ENCODE results near the gene SRGAP1. TPM values are rescaled to one million over a fixed set of nuclear protein-coding genes. Genes with fewer than 3 reads are reported as not detected.

SRGAP1 gene
- total and polyA plus RNA-seq, 2 of the 4 experiments (the other 2 are of a cell fraction) = 10.0 to 10.2 TPM

GRCh38 chr12:63894132-63894531 lies 49.6 kb downstream of the SRGAP1 start:
- ATAC-seq (ENCODE audit: low read depth) (no peak), DNase-seq (no peak)
- TF ChIP-seq MAFK (IDR thresholded peaks at IDR 0.05; ENCODE audit: low read depth, low read length) (no peak), CEBPB (IDR thresholded peaks at IDR 0.05; ENCODE audit: low read depth, low read length) (0 out of 2 replicates have a peak, but pooled peaks have one; percentile 35), CHD1 (IDR thresholded peaks at IDR 0.05; ENCODE audit: low read depth, low read length) (no peak)
- dilution Hi-C loops (cut with HindIII; ENCODE audit: low sequenced_read_pairs, unreplicated experiment) = no loop called here
- Histone ChIP-seq H2AK9ac (replicated peaks; ENCODE audit: low read depth, low read length, poor library complexity) (no peak overlapping the region), H3K27ac (ENCODE audit: insufficient read depth, low read length) (no peak overlapping the region), H2BK5ac (ENCODE audit: low read depth, low read length, poor library complexity, severe bottlenecking) (no peak overlapping the region), H3K9me1 (ENCODE audit: insufficient read depth, low read length) (peaks cover 13% of the 10 kb centered on the region), H3K4me2 (ENCODE audit: low read depth, low read length) (no peak overlapping the region), H3K9me3 (ENCODE audit: control insufficient read depth, insufficient read depth, low read length) (no peaks in the 10 kb centered on the region), H3K18ac (ENCODE audit: low read depth, low read length) (no peak overlapping the region), H2AK5ac (ENCODE audit: low read depth, low read length) (no peak overlapping the region), H3K9ac (ENCODE audit: low read depth, low read length) (no peak overlapping the region), H4K91ac (ENCODE audit: insufficient read depth, low read depth, low read length) (no peak overlapping the region), H3K27me3 (ENCODE audit: control insufficient read depth, insufficient read depth, low read length) (no peaks in the 10 kb centered on the region), H4K8ac (ENCODE audit: low read depth in 2 of 2, low read length in 2 of 2) (no peak overlapping the region), H3K56ac (ENCODE audit: extremely low read depth, insufficient read depth, low read length) (no peak overlapping the region), H3K36me3 (ENCODE audit: control insufficient read depth, insufficient read depth, low read length) (peaks cover 6% of the 10 kb centered on the region; the same call in 1 of the 2 replicates), H3K4me1 (ENCODE audit: control insufficient read depth, insufficient read depth, low read length) (peaks cover 11% of the 10 kb centered on the region), H3K4ac (ENCODE audit: low read depth, low read length) (no peak overlapping the region), H2AFZ (replicated peaks; ENCODE audit: low read length, poor library complexity) (no peak overlapping the region), H4K20me1 (ENCODE audit: insufficient read depth, low read length) (peaks cover 73% of the 10 kb centered on the region), H3K79me1 (ENCODE audit: low read depth in 1 of 2, low read length in 2 of 2) (peaks cover 14 to 71% of the 10 kb centered on the region in 2 experiments), H3K23ac (ENCODE audit: low read depth, low read length) (no peak overlapping the region), H2BK120ac (ENCODE audit: low read depth, low read length) (no peak overlapping the region), H4K5ac (ENCODE audit: low read depth, low read length) (no peak overlapping the region), H2BK20ac (ENCODE audit: low read depth, low read length) (no peak overlapping the region), H3K4me3 (ENCODE audit: insufficient read depth, low read depth, low read length) (no peak overlapping the region), H3K14ac (replicated peaks; ENCODE audit: low read depth, low read length) (no peak overlapping the region), H2BK15ac (ENCODE audit: low read depth, low read length) (no peak overlapping the region)
- POLR2A ChIA-PET (ENCODE audit: unreplicated experiment) = no interaction called here
- CTCF ChIA-PET = no interaction called here
- in situ Hi-C loops (cut with MboI; ENCODE audit: low sequenced_read_pairs) = no loop called here
- intact Hi-C loops (cut with micrococcal nuclease) = no loop called here
- WGBS, 2 experiments (ENCODE audit: extremely low coverage in 2 of 2, insufficient read length in 1 of 2) = no CpG with 5 or more reads among the region's 3 CpGs
- BruUV-seq (replicated peaks) = no TSS peak
